ENCODE data around the gene SNORC.

The SNORC gene

GRCh38 chr2:232882505-232883115, 12.5 kb downstream of the SNORC start:
- no peak for DNase-seq (ENCODE audit: low read depth, low spot score)

GRCh38 chr2:232883116-232883721, 13.2 kb downstream of the SNORC start:
- DNase-seq (ENCODE audit: low read depth, low spot score), result no peak

GRCh38 chr2:232884001-232884421, 13.9 kb downstream of the SNORC start:
- no peak for DNase-seq (ENCODE audit: low read depth, low spot score)

- DNase-seq (ENCODE audit: low read depth, low spot score), result no peak
Measured at GRCh38 chr2:232884549-232885263, 14.6 kb downstream of the SNORC start.

- DNase-seq (ENCODE audit: low read depth, low spot score), result no peak
Measured at GRCh38 chr2:232885264-232885961, 15.3 kb downstream of the SNORC start.

- no peak for DNase-seq (ENCODE audit: low read depth, low spot score)
Measured at GRCh38 chr2:232886176-232886575, 16.1 kb downstream of the SNORC start.

- DNase-seq (ENCODE audit: low read depth, low spot score), result no peak
Measured at GRCh38 chr2:232886632-232887031, 16.6 kb downstream of the SNORC start.

GRCh38 chr2:232887171-232887850, 17.2 kb downstream of the SNORC start:
- DNase-seq (ENCODE audit: low read depth, low spot score), result no peak

GRCh38 chr2:232888099-232888836, 18.2 kb downstream of the SNORC start:
- no peak for DNase-seq (ENCODE audit: low read depth, low spot score)

- no peak for DNase-seq (ENCODE audit: low read depth, low spot score)
Measured at GRCh38 chr2:232888839-232889529, 18.9 kb downstream of the SNORC start.

GRCh38 chr2:232889876-232890401, 19.9 kb downstream of the SNORC start:
- DNase-seq (ENCODE audit: low read depth, low spot score), result no peak

GRCh38 chr2:232890536-232890895, 20.5 kb downstream of the SNORC start:
- DNase-seq (ENCODE audit: low read depth, low spot score), result no peak

- DNase-seq (ENCODE audit: low read depth, low spot score), result no peak
Measured at GRCh38 chr2:232890896-232891601, 21.0 kb downstream of the SNORC start.

GRCh38 chr2:232891621-232892071, 21.6 kb downstream of the SNORC start:
- DNase-seq (ENCODE audit: low read depth, low spot score), result no peak

GRCh38 chr2:232892221-232892620, 22.2 kb downstream of the SNORC start:
- DNase-seq (ENCODE audit: low read depth, low spot score), result no peak

- no peak for DNase-seq (ENCODE audit: low read depth, low spot score)
Measured at GRCh38 chr2:232892843-232893242, 22.8 kb downstream of the SNORC start.

GRCh38 chr2:232893834-232894233, 23.8 kb downstream of the SNORC start:
- no peak for DNase-seq (ENCODE audit: low read depth, low spot score)

GRCh38 chr2:232894251-232894650, 24.2 kb downstream of the SNORC start:
- no peak for DNase-seq (ENCODE audit: low read depth, low spot score)

GRCh38 chr2:232894746-232895145, 24.7 kb downstream of the SNORC start:
- no peak for DNase-seq (ENCODE audit: low read depth, low spot score)

GRCh38 chr2:232896111-232896510, 26.0 kb downstream of the SNORC start:
- DNase-seq (ENCODE audit: low read depth, low spot score), result no peak

Measured in activated CD4-positive, CD25-positive, alpha-beta regulatory T cell treated with anti-CD3 and anti-CD28 coated beads, Interleukin-2, amount 50 U/mL, for 16 hours (primary cell).